GM23338 (cell line): Measurements from ENCODE around the gene FRMD4A. TPM values are rescaled to one million over a fixed set of nuclear protein-coding genes. Genes with fewer than 3 reads are reported as not detected.

Experiments
- ATAC-seq: fragments of 200-7000 bp; cut with Tn5 transposase; 3 replicates; pipeline ENCODE4 v1.9.1; 2020
- DNase-seq: peaks from one replicate; pipeline ENCODE4 v3.0.0-alpha.2; 2015; ENCODE audit warnings: low spot score
- H2AFZ ChIP-seq: fragments of 200-600 bp; sonication (generic); 2 replicates; pipeline ENCODE4 v1.8.0; 2016; ENCODE audit warnings: antibody characterized with exemption, mild to moderate bottlenecking, moderate library complexity
- H3F3A ChIP-seq: fragments of 200-600 bp; sonication (generic); replicated peaks from 2 replicates; pipeline ENCODE4 v1.8.0; 2017; ENCODE audit warnings: antibody characterized with exemption, mixed run types, low read depth
- H3K27ac ChIP-seq: fragments of 200-600 bp; sonication (generic); 2 replicates; pipeline ENCODE4 v1.6.1; 2016; ENCODE audit warnings: low read depth
- H3K27me3 ChIP-seq: fragments of 200-600 bp; sonication (generic); 2 replicates; pipeline ENCODE4 v1.8.0; 2016; ENCODE audit warnings: mild to moderate bottlenecking, mixed run types, moderate library complexity; ENCODE audit not compliant: insufficient read depth
- H3K36me3 ChIP-seq: fragments of 200-600 bp; sonication (generic); 2 replicates; pipeline ENCODE4 v1.8.0; 2016; ENCODE audit warnings: mild to moderate bottlenecking; ENCODE audit not compliant: insufficient read depth
- H3K4me1 ChIP-seq: fragments of 200-600 bp; sonication (generic); 2 replicates; pipeline ENCODE4 v1.8.0; 2016; ENCODE audit warnings: mild to moderate bottlenecking, moderate library complexity; ENCODE audit not compliant: insufficient read depth
- H3K4me2 ChIP-seq: fragments of 200-600 bp; sonication (generic); 2 replicates; pipeline ENCODE4 v1.7.1; 2017; ENCODE audit warnings: mixed run types
- H3K4me3 ChIP-seq: fragments of 200-600 bp; sonication (generic); 2 replicates; pipeline ENCODE4 v1.6.1; 2016; ENCODE audit warnings: mixed run types
- H3K79me2 ChIP-seq: fragments of 200-600 bp; sonication (generic); replicated peaks from 2 replicates; pipeline ENCODE4 v1.8.0; 2017; ENCODE audit warnings: mild to moderate bottlenecking; ENCODE audit not compliant: insufficient read depth
- H3K9me2 ChIP-seq: fragments of 200-600 bp; sonication (generic); 2 replicates; pipeline ENCODE4 v1.8.0; 2017; ENCODE audit not compliant: insufficient read depth
- H4K20me1 ChIP-seq: fragments of 200-600 bp; sonication (generic); replicated peaks from 2 replicates; pipeline ENCODE4 v1.8.0; 2017; ENCODE audit warnings: mild to moderate bottlenecking; ENCODE audit not compliant: insufficient read depth
- H3K27ac Mint-ChIP-seq: 2 replicates; pipeline ENCODE4 v1.8.0; 2020; ENCODE audit warnings: inconsistent platforms, mild to moderate bottlenecking, moderate library complexity, mixed read lengths
- H3K27me3 Mint-ChIP-seq: 3 replicates; pipeline ENCODE4 v1.8.0; 2022; ENCODE audit warnings: low read depth, mild to moderate bottlenecking, moderate library complexity, mixed read lengths, inconsistent platforms; ENCODE audit not compliant: insufficient read depth, poor library complexity
- H3K36me3 Mint-ChIP-seq: 3 replicates; pipeline ENCODE4 v1.8.0; 2021; ENCODE audit warnings: low read depth, mild to moderate bottlenecking, inconsistent platforms, moderate library complexity, mixed read lengths
- H3K4me1 Mint-ChIP-seq: 3 replicates; pipeline ENCODE4 v1.8.0; 2020; ENCODE audit warnings: mild to moderate bottlenecking, inconsistent platforms, mixed read lengths
- H3K4me3 Mint-ChIP-seq: 3 replicates; pipeline ENCODE4 v1.8.0; 2021; ENCODE audit warnings: moderate library complexity, mild to moderate bottlenecking, inconsistent platforms, mixed read lengths
- H3K9me3 Mint-ChIP-seq: 3 replicates; pipeline ENCODE4 v1.8.0; 2020; ENCODE audit warnings: moderate library complexity, mild to moderate bottlenecking, inconsistent platforms, mixed read lengths
- CREB1 ChIP-seq: fragments of 250-450 bp; sonication (Bioruptor Pico); IDR thresholded peaks from 2 replicates; pipeline ENCODE4 v1.5.0; 2020; ENCODE audit warnings: low read depth, mild to moderate bottlenecking, moderate library complexity
- CTCF ChIP-seq, 2 experiments: fragments of 200-600 bp in 1 of 2; sonication (generic) in 1 of 2; conservative IDR thresholded peaks; 2 replicates each; pipeline versions ENCODE4 v1.5.1 to v1.6.1; 2016 to 2017; ENCODE audit warnings: antibody characterized with exemption in 2 of 2, low read depth in 2 of 2, mild to moderate bottlenecking in 2 of 2, moderate library complexity in 1 of 2
- ETS1 ChIP-seq: IDR thresholded peaks from 2 replicates; pipeline ENCODE4 v1.6.1; 2016; ENCODE audit warnings: antibody characterized with exemption
- EZH2 ChIP-seq: fragments of 200-600 bp; sonication (generic); IDR thresholded peaks from one replicate; pipeline ENCODE4 v1.8.0; 2017; ENCODE audit warnings: antibody characterized with exemption, mild to moderate bottlenecking, low read depth; ENCODE audit not compliant: unreplicated experiment
- POLR2AphosphoS5 ChIP-seq: IDR thresholded peaks from 2 replicates; pipeline ENCODE4 v1.6.1; 2016; ENCODE audit warnings: antibody characterized with exemption, low read depth
- ZNF331 ChIP-seq: fragments of 250-450 bp; sonication (Bioruptor Pico); IDR thresholded peaks from 2 replicates; pipeline ENCODE4 v1.5.0; 2020; ENCODE audit warnings: low read depth, mild to moderate bottlenecking, moderate library complexity
- ZNF462 ChIP-seq: fragments of 250-450 bp; sonication (Bioruptor Pico); IDR thresholded peaks from 2 replicates; pipeline ENCODE4 v1.5.0; 2020; ENCODE audit warnings: mild to moderate bottlenecking, moderate library complexity
- polyA plus RNA-seq: library from polyadenylated mRNA; unstranded; fragments of >200 nt; fragmentation: Nextera tagmentation; extraction: Ambion mirVana; gene quantifications from 2 replicates; pipeline ENCODE4 v1.2.1, GENCODE V29; 2016
- total RNA-seq: library from RNA; depleted of rRNA; stranded (reverse); fragments of >200 nt; shearing (Covaris generic); gene quantifications from 2 replicates; pipeline ENCODE4 v1.2.3, GENCODE V29; 2014

FRMD4A gene
- total and polyA plus RNA-seq, 2 experiments from 2014 or later = 14.0 to 20.1 TPM

GRCh38 chr10:14334771-14335170, 4.0 kb upstream of the FRMD4A start (continued):
- TF ChIP-seq ETS1 (no peak), CTCF (conservative IDR thresholded peaks at IDR 0.05; ENCODE audit: low read depth in 2 of 2) (no peak)

GRCh38 chr10:14333606-14334005, 2.9 kb upstream of the FRMD4A start:
- Histone ChIP-seq H3K4me1 (peaks cover 27% of the 10 kb centered on the region), H4K20me1 (no peaks in the 10 kb centered on the region), H3K4me2 (no peak overlapping the region), H3K27ac (no peak overlapping the region), H3K36me3 (no peaks in the 10 kb centered on the region), H3K27me3 (no peaks in the 10 kb centered on the region), H3K9me2 (no peaks in the 10 kb centered on the region), H3F3A (0 out of 2 replicates have a peak, but pooled peaks cover 3% of the 10 kb centered on the region), H3K79me2 (no peaks in the 10 kb centered on the region), H3K4me3 (no peak overlapping the region), H2AFZ (peak overlapping the region; percentile 38; the same call in 1 of the 2 replicates)
- H3K9me3 Mint-ChIP-seq = no peaks in the 10 kb centered on the region
- no peak for TF ChIP-seq CTCF (conservative IDR thresholded peaks at IDR 0.05; ENCODE audit: low read depth in 2 of 2)
- no peak for TF ChIP-seq POLR2AphosphoS5
- no peak for TF ChIP-seq ZNF331 (CRISPR knock-in tag)
- no peak for TF ChIP-seq CREB1 (CRISPR knock-in tag)
- ATAC-seq = no peak
- peaks cover 10% of the 10 kb centered on the region for H3K27me3 Mint-ChIP-seq
- H3K27ac Mint-ChIP-seq = no peak overlapping the region
- H3K4me3 Mint-ChIP-seq = no peak overlapping the region
- no peak for DNase-seq
- no peaks in the 10 kb centered on the region for H3K36me3 Mint-ChIP-seq
- H3K4me1 Mint-ChIP-seq = peaks cover 40% of the 10 kb centered on the region

- Histone ChIP-seq H3K27ac (no peak overlapping the region), H3K79me2 (no peaks in the 10 kb centered on the region), H3K36me3 (no peaks in the 10 kb centered on the region), H3F3A (0 out of 2 replicates have a peak, but pooled peaks cover 3% of the 10 kb centered on the region), H3K9me2 (no peaks in the 10 kb centered on the region), H2AFZ (peak overlapping the region; percentile 38; the same call in 1 of the 2 replicates), H3K4me1 (peaks cover 29% of the 10 kb centered on the region), H3K4me2 (no peak overlapping the region), H3K27me3 (no peaks in the 10 kb centered on the region), H4K20me1 (no peaks in the 10 kb centered on the region), H3K4me3 (no peak overlapping the region)
- Mint-ChIP-seq H3K9me3 (no peaks in the 10 kb centered on the region), H3K27me3 (peaks cover 10% of the 10 kb centered on the region), H3K4me1 (peaks cover 44% of the 10 kb centered on the region), H3K4me3 (no peak overlapping the region), H3K27ac (no peak overlapping the region), H3K36me3 (no peaks in the 10 kb centered on the region)
- ATAC-seq = no peak
- DNase-seq = no peak
- TF ChIP-seq EZH2 = no peak
- no peak for TF ChIP-seq ZNF462
Measured at GRCh38 chr10:14332903-14333302, 2.2 kb upstream of the FRMD4A start.
